ENCODE data around the gene ARSG. TPM values are rescaled to one million over a fixed set of nuclear protein-coding genes. Genes with fewer than 3 reads are reported as not detected.

Gene ARSG
- total and polyA plus RNA-seq, 2 of the 4 experiments (the other 2 are of a cell fraction) = 2.9 to 3.0 TPM

DNA sequence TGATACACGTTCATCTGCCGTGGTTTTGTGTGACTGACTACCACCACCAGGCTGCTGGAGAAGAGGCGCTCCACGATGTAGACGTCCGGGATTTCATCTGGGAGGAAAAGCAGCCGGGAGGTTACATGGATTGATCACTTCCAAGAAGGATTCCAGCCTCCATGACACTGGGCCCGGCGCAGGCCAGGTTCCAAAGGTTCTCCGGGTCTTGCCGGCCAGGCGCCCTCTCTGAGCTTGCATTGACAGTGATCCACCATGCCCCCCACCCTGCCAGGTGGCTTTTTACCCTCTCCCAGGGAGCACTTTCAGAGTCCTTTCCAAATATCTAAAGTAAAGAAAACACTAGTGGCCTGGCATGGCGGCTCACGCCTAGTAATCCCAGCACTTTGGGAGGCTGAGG lies 159.5 kb downstream of the ARSG start:
- Histone ChIP-seq H3K4me3 (ENCODE audit: insufficient read depth, low read depth, low read length) (no peak overlapping the region), H3K9me1 (ENCODE audit: insufficient read depth, low read length) (0 out of 2 replicates have a peak, but pooled peaks cover 3% of the 10 kb centered on the region), H3K4ac (ENCODE audit: low read depth, low read length) (no peak overlapping the region), H3K18ac (ENCODE audit: low read depth, low read length) (no peak overlapping the region), H2AK9ac (replicated peaks; ENCODE audit: low read depth, low read length, poor library complexity) (no peak overlapping the region), H2AK5ac (ENCODE audit: low read depth, low read length) (no peak overlapping the region), H4K91ac (ENCODE audit: insufficient read depth, low read depth, low read length) (no peak overlapping the region), H3K9me3 (ENCODE audit: control insufficient read depth, insufficient read depth, low read length) (no peaks in the 10 kb centered on the region), H2AFZ (replicated peaks; ENCODE audit: low read length, poor library complexity) (no peak overlapping the region), H3K27ac (ENCODE audit: insufficient read depth, low read length) (no peak overlapping the region), H3K4me2 (ENCODE audit: low read depth, low read length) (no peak overlapping the region), H3K36me3 (ENCODE audit: control insufficient read depth, insufficient read depth, low read length) (peaks cover 39% of the 10 kb centered on the region), H4K20me1 (ENCODE audit: insufficient read depth, low read length) (peaks cover 18% of the 10 kb centered on the region; the same call in 1 of the 2 replicates), H4K8ac (ENCODE audit: low read depth in 2 of 2, low read length in 2 of 2) (no peak overlapping the region), H4K5ac (ENCODE audit: low read depth, low read length) (no peak overlapping the region), H3K14ac (replicated peaks; ENCODE audit: low read depth, low read length) (no peak overlapping the region), H2BK120ac (ENCODE audit: low read depth, low read length) (no peak overlapping the region), H3K23ac (ENCODE audit: low read depth, low read length) (no peak overlapping the region), H3K9ac (ENCODE audit: low read depth, low read length) (no peak overlapping the region), H3K56ac (ENCODE audit: extremely low read depth, insufficient read depth, low read length) (no peak overlapping the region), H2BK5ac (ENCODE audit: low read depth, low read length, poor library complexity, severe bottlenecking) (no peak overlapping the region), H3K27me3 (ENCODE audit: control insufficient read depth, insufficient read depth, low read length) (no peaks in the 10 kb centered on the region), H3K4me1 (ENCODE audit: control insufficient read depth, insufficient read depth, low read length) (peaks cover 2% of the 10 kb centered on the region; the same call in 1 of the 2 replicates), H2BK15ac (ENCODE audit: low read depth, low read length) (no peak overlapping the region), H3K79me1 (ENCODE audit: low read depth in 1 of 2, low read length in 2 of 2) (peaks cover 20 to 39% of the 10 kb centered on the region in 2 experiments; a peak in 3 of 4 replicates), H2BK20ac (ENCODE audit: low read depth, low read length) (no peak overlapping the region)
- ChIA-PET CTCF (no interaction called here), POLR2A (ENCODE audit: unreplicated experiment) (no interaction called here)
- DNase-seq (no peak), ATAC-seq (ENCODE audit: low read depth) (no peak)
- WGBS, 2 experiments (ENCODE audit: extremely low coverage in 2 of 2, insufficient read length in 1 of 2) = 92% methylated on average over 7 of the region's 14 CpGs; no CpG with 5 or more reads in 1 of the 2 experiments
- intact Hi-C loops (cut with micrococcal nuclease) (no loop called here), in situ Hi-C loops (cut with MboI; ENCODE audit: low sequenced_read_pairs) (loop anchor here (25.0 kb wide), 1 partner anchor 488 kb away; no protein-coding TSS in a partner anchor), dilution Hi-C loops (cut with HindIII; ENCODE audit: low sequenced_read_pairs, unreplicated experiment) (no loop called here)
- no TSS peak for BruUV-seq (replicated peaks)
- TF ChIP-seq NFE2L2 (IDR thresholded peaks at IDR 0.05; ENCODE audit: low read depth, low read length) (no peak), MAZ (IDR thresholded peaks at IDR 0.05; ENCODE audit: borderline replicate concordance, low read depth, low read length) (no peak), CEBPB (IDR thresholded peaks at IDR 0.05; ENCODE audit: low read depth, low read length) (no peak), RAD21 (IDR thresholded peaks at IDR 0.05; ENCODE audit: low read length) (no peak), CHD1 (IDR thresholded peaks at IDR 0.05; ENCODE audit: low read depth, low read length) (no peak), USF2 (IDR thresholded peaks at IDR 0.05; ENCODE audit: low read depth, low read length) (no peak), RFX5 (IDR thresholded peaks at IDR 0.05; ENCODE audit: low read depth, low read length) (no peak), FOS (IDR thresholded peaks at IDR 0.05; ENCODE audit: low read depth, low read length) (no peak), RCOR1 (IDR thresholded peaks at IDR 0.05; ENCODE audit: insufficient replicate concordance, low read length) (no peak), SMC3 (IDR thresholded peaks at IDR 0.05; ENCODE audit: low read depth, low read length) (no peak), MAFK (IDR thresholded peaks at IDR 0.05; ENCODE audit: low read depth, low read length) (no peak), POLR2A (IDR thresholded peaks at IDR 0.05; ENCODE audit: low read depth, low read length) (no peak), MXI1 (IDR thresholded peaks at IDR 0.05; ENCODE audit: borderline replicate concordance, low read depth, low read length) (no peak), BHLHE40 (IDR thresholded peaks at IDR 0.05; ENCODE audit: low read depth, low read length) (no peak)
- TF ChIP-seq, protein P1, sequence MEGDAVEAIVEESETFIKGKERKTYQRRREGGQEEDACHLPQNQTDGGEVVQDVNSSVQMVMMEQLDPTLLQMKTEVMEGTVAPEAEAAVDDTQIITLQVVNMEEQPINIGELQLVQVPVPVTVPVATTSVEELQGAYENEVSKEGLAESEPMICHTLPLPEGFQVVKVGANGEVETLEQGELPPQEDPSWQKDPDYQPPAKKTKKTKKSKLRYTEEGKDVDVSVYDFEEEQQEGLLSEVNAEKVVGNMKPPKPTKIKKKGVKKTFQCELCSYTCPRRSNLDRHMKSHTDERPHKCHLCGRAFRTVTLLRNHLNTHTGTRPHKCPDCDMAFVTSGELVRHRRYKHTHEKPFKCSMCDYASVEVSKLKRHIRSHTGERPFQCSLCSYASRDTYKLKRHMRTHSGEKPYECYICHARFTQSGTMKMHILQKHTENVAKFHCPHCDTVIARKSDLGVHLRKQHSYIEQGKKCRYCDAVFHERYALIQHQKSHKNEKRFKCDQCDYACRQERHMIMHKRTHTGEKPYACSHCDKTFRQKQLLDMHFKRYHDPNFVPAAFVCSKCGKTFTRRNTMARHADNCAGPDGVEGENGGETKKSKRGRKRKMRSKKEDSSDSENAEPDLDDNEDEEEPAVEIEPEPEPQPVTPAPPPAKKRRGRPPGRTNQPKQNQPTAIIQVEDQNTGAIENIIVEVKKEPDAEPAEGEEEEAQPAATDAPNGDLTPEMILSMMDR (conservative IDR thresholded peaks at IDR 0.05; ENCODE audit: low read depth, low read length) = no peak
- TF ChIP-seq, protein P2, sequence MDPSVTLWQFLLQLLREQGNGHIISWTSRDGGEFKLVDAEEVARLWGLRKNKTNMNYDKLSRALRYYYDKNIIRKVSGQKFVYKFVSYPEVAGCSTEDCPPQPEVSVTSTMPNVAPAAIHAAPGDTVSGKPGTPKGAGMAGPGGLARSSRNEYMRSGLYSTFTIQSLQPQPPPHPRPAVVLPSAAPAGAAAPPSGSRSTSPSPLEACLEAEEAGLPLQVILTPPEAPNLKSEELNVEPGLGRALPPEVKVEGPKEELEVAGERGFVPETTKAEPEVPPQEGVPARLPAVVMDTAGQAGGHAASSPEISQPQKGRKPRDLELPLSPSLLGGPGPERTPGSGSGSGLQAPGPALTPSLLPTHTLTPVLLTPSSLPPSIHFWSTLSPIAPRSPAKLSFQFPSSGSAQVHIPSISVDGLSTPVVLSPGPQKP (IDR thresholded peaks at IDR 0.05; ENCODE audit: borderline replicate concordance, low read depth, low read length) = no peak

Data from IMR-90 (cell line).